ENCODE measurements around the gene BTBD19. TPM values are rescaled to one million over a fixed set of nuclear protein-coding genes. Genes with fewer than 3 reads are reported as not detected.
"Not testable (repeated sequence)": the region's sequence is repeated elsewhere in the genome, so short reads cannot be mapped to it uniquely, and the experiment has no call there.

BTBD19 gene
- total and polyA plus RNA-seq, 9 of the 15 experiments (the other 6 are each of a cell fraction or from before 2014, with no cell fraction given) = 0.22 to 2.0 (median 0.95) TPM

DNA sequence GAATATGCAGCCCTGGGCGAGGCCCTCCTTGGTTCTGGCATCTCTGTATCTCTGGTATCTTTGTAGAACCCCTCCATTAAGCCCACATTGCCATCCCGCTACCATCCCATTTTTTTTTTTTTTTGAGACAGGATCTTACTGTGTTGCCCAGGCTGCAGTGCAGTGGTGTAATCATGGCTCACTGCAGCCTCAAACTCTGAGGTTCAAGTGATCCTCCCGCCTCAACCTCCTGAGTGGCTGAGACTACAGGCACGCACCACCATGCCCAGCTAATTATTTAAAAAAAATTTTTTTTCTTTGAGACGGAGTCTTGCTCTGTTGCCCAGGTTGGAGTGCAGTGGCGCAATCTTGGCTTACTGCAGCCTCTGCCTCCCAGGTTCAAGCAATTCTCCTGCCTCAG lies 16.1 kb downstream of the BTBD19 start:
- intact Hi-C loops (cut with micrococcal nuclease) = not testable (repeated sequence)
- 60% methylated on average over 6 of the region's 6 CpGs for WGBS (ENCODE audit: insufficient coverage, low coverage, missing lambda C conversion rate)

More for the DNA sequence above, 16.1 kb downstream of the BTBD19 start:
- H3K9me1 ChIP-seq (ENCODE audit: control insufficient read depth, insufficient read depth, low read length); H3K4me3 ChIP-seq; H3K36me3 ChIP-seq (ENCODE audit: control insufficient read depth, insufficient read depth, low read length); BruUV-seq (replicated peaks); H3K27ac ChIP-seq (ENCODE audit: extremely low read depth, low read depth, low read length); ATAC-seq; H3K79me2 ChIP-seq (ENCODE audit: control insufficient read depth, insufficient read depth, low read length); H2AFZ ChIP-seq (ENCODE audit: low read depth, low read length); H3K4me2 ChIP-seq (ENCODE audit: insufficient read depth, low read length); H3K9ac ChIP-seq (ENCODE audit: insufficient read depth in 1 of 2, low read depth in 2 of 2, low read length in 2 of 2); H3K27me3 ChIP-seq (ENCODE audit: control insufficient read depth in 2 of 2, insufficient read depth in 2 of 2, low read length in 2 of 2); H3K9me3 ChIP-seq (replicated peaks; ENCODE audit: control insufficient read depth, insufficient read depth, low read depth, low read length); CTCF ChIA-PET (ENCODE audit: low intra/inter-chr PET ratio); DNase-seq (ENCODE audit: extremely low read depth in 1 of 4, low spot score in 3 of 4); FAIRE-seq; H4K20me1 ChIP-seq (replicated peaks; ENCODE audit: control insufficient read depth, insufficient read depth, low read length): not testable (repeated sequence)
- H3K4me1 ChIP-seq (replicated peaks in 1 of 2; ENCODE audit: control insufficient read depth in 2 of 2, insufficient read depth in 2 of 2, low read length in 2 of 2) = peaks cover 11 to 57% of the 10 kb centered on the region in 2 experiments
- in situ Hi-C loops (cut with MboI) = loop anchor here (5.0 kb wide), 1 partner anchor 92 kb away; the partner anchor contains the start of gene RNU5D-1
- TF ChIP-seq ZNF121 (CRISPR knock-in tag; conservative IDR thresholded peaks at IDR 0.05) = peak; percentile 91
- TF ChIP-seq, protein P1, sequence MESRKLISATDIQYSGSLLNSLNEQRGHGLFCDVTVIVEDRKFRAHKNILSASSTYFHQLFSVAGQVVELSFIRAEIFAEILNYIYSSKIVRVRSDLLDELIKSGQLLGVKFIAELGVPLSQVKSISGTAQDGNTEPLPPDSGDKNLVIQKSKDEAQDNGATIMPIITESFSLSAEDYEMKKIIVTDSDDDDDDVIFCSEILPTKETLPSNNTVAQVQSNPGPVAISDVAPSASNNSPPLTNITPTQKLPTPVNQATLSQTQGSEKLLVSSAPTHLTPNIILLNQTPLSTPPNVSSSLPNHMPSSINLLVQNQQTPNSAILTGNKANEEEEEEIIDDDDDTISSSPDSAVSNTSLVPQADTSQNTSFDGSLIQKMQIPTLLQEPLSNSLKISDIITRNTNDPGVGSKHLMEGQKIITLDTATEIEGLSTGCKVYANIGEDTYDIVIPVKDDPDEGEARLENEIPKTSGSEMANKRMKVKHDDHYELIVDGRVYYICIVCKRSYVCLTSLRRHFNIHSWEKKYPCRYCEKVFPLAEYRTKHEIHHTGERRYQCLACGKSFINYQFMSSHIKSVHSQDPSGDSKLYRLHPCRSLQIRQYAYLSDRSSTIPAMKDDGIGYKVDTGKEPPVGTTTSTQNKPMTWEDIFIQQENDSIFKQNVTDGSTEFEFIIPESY (CRISPR knock-in tag; IDR thresholded peaks at IDR 0.05) = 0 out of 2 replicates have a peak, but pooled peaks have one; percentile 13
- TF ChIP-seq CEBPB (tag; IDR thresholded peaks at IDR 0.05) = 0 out of 2 replicates have a peak, but pooled peaks have one; percentile 27
- POLR2A ChIA-PET = interaction anchor here (0.6 to 7.9 kb wide), 4 partner anchors 44 to 674 kb away, joined by 3 to 222 read pairs (median 4); no protein-coding TSS in a partner anchor

Data from K562 (cell line).